ENCODE results near the gene PTPRM. TPM values are rescaled to one million over a fixed set of nuclear protein-coding genes. Genes with fewer than 3 reads are reported as not detected.

Gene PTPRM
- total RNA-seq, 1 experiment from 2014 or later: 6.2 TPM

GRCh38 chr18:8011906-8012305, 444.8 kb downstream of the PTPRM start:
- Histone ChIP-seq H3K9me3 (ENCODE audit: control insufficient read depth, low read depth, low read length) (no peaks in the 10 kb centered on the region), H4K5ac (ENCODE audit: insufficient read length, low read depth, low read length) (no peak overlapping the region), H3K23ac (ENCODE audit: insufficient read length, low read depth, low read length) (no peak overlapping the region), H2AK5ac (ENCODE audit: insufficient read length, low read length) (no peak overlapping the region), H2BK120ac (ENCODE audit: low read depth, low read length, poor library complexity, severe bottlenecking) (no peak overlapping the region), H2BK20ac (ENCODE audit: low read depth, low read length, poor library complexity, severe bottlenecking) (peak overlapping the region; percentile 45), H3K79me1 (ENCODE audit: insufficient read depth, low read depth, low read length, poor library complexity, severe bottlenecking) (no peaks in the 10 kb centered on the region), H3K79me2 (ENCODE audit: insufficient read depth, low read length) (no peaks in the 10 kb centered on the region), H3K18ac (ENCODE audit: insufficient read length, low read depth, low read length) (no peak overlapping the region), H3T11ph (ENCODE audit: low read length) (no peak overlapping the region), H3K9ac (ENCODE audit: extremely low read depth, insufficient read length, low read length) (no peak overlapping the region), H4K20me1 (ENCODE audit: control insufficient read depth, insufficient read depth, insufficient read length) (no peaks in the 10 kb centered on the region), H2BK5ac (ENCODE audit: insufficient read length, low read length) (no peak overlapping the region), H3K23me2 (ENCODE audit: insufficient read length, low read depth, low read length, poor library complexity, severe bottlenecking) (no peaks in the 10 kb centered on the region), H2BK15ac (ENCODE audit: low read depth, low read length) (no peak overlapping the region), H2BK12ac (ENCODE audit: insufficient read length, low read depth, low read length) (no peak overlapping the region), H2AFZ (ENCODE audit: low read length) (no peak overlapping the region), H3K4me1 (ENCODE audit: insufficient read depth, low read length) (no peaks in the 10 kb centered on the region; the same call in 1 of the 2 replicates), H4K8ac (replicated peaks; ENCODE audit: insufficient read length, low read depth, low read length) (no peak overlapping the region), H4K91ac (ENCODE audit: insufficient read length, low read depth, low read length) (no peak overlapping the region), H3K56ac (ENCODE audit: insufficient read length, low read depth, low read length) (no peak overlapping the region), H3K27ac (ENCODE audit: insufficient read length, low read depth, low read length) (no peak overlapping the region), H3K4ac (ENCODE audit: low read depth, low read length) (no peak overlapping the region), H3K14ac (ENCODE audit: insufficient read depth, low read length) (no peak overlapping the region), H3K4me2 (ENCODE audit: insufficient read depth, insufficient read length, low read length) (no peak overlapping the region), H3K27me3 (ENCODE audit: insufficient read depth, low read length) (no peaks in the 10 kb centered on the region)
- Mint-ChIP-seq H3K9me3 (no peaks in the 10 kb centered on the region), H3K27me3 (ENCODE audit: low read depth) (no peaks in the 10 kb centered on the region), H3K4me3 (no peak overlapping the region), H3K36me3 (ENCODE audit: insufficient read depth in 1 of 3, low read depth in 3 of 3) (no peaks in the 10 kb centered on the region), H3K4me1 (peaks cover 11 to 15% of the 10 kb centered on the region in 2 experiments), H3K27ac (no peak overlapping the region)
- no CpG with 5 or more reads among the region's 4 CpGs for WGBS (ENCODE audit: extremely low coverage, insufficient read length, low lambda C conversion rate)
- peak; percentile 39 for DNase-seq
- TF ChIP-seq, protein P1, sequence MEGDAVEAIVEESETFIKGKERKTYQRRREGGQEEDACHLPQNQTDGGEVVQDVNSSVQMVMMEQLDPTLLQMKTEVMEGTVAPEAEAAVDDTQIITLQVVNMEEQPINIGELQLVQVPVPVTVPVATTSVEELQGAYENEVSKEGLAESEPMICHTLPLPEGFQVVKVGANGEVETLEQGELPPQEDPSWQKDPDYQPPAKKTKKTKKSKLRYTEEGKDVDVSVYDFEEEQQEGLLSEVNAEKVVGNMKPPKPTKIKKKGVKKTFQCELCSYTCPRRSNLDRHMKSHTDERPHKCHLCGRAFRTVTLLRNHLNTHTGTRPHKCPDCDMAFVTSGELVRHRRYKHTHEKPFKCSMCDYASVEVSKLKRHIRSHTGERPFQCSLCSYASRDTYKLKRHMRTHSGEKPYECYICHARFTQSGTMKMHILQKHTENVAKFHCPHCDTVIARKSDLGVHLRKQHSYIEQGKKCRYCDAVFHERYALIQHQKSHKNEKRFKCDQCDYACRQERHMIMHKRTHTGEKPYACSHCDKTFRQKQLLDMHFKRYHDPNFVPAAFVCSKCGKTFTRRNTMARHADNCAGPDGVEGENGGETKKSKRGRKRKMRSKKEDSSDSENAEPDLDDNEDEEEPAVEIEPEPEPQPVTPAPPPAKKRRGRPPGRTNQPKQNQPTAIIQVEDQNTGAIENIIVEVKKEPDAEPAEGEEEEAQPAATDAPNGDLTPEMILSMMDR (conservative IDR thresholded peaks at IDR 0.05): peak; percentile 64
